SK-N-SH (cell line): ENCODE measurements around the gene KLRC2.

ENCODE experiments used
- ELF1 ChIP-seq: IDR thresholded peaks from 2 replicates; pipeline ENCODE4 v1.4.0; 2012
- RAD21 ChIP-seq: IDR thresholded peaks from 2 replicates; pipeline ENCODE4 v1.6.1; 2012; ENCODE audit warnings: mild to moderate bottlenecking, low read length
- RFX5 ChIP-seq: IDR thresholded peaks from 2 replicates; pipeline ENCODE4 v1.6.1; 2012; ENCODE audit warnings: mild to moderate bottlenecking, improper control_type of control experiment, low read length
- SMC3 ChIP-seq: IDR thresholded peaks from 2 replicates; pipeline ENCODE4 v1.6.1; 2012; ENCODE audit warnings: low read depth, low read length, improper control_type of control experiment
- TF ChIP-seq, protein P1 (sequence below): fragments of 200-600 bp; sonication (generic); IDR thresholded peaks from 2 replicates; pipeline ENCODE4 v1.6.1; 2017; ENCODE audit warnings: antibody characterized with exemption, mild to moderate bottlenecking, moderate library complexity
- TF ChIP-seq, protein P2 (sequence below): fragments of 150-350 bp; IDR thresholded peaks from 2 replicates; pipeline ENCODE4 v1.6.1; 2017; ENCODE audit warnings: antibody characterized with exemption, low read length, low read depth, borderline replicate concordance
- TF ChIP-seq, protein P3 (sequence below): IDR thresholded peaks from 2 replicates; pipeline ENCODE4 v1.6.1; 2012; ENCODE audit warnings: mild to moderate bottlenecking, low read depth, low read length, moderate library complexity

GRCh38 chr12:10385166-10385613, 50.6 kb downstream of the KLRC2 start:
- TF ChIP-seq, protein P1, sequence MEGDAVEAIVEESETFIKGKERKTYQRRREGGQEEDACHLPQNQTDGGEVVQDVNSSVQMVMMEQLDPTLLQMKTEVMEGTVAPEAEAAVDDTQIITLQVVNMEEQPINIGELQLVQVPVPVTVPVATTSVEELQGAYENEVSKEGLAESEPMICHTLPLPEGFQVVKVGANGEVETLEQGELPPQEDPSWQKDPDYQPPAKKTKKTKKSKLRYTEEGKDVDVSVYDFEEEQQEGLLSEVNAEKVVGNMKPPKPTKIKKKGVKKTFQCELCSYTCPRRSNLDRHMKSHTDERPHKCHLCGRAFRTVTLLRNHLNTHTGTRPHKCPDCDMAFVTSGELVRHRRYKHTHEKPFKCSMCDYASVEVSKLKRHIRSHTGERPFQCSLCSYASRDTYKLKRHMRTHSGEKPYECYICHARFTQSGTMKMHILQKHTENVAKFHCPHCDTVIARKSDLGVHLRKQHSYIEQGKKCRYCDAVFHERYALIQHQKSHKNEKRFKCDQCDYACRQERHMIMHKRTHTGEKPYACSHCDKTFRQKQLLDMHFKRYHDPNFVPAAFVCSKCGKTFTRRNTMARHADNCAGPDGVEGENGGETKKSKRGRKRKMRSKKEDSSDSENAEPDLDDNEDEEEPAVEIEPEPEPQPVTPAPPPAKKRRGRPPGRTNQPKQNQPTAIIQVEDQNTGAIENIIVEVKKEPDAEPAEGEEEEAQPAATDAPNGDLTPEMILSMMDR: no peak
- TF ChIP-seq ELF1: no peak
- no peak for TF ChIP-seq RFX5
- TF ChIP-seq SMC3: no peak
- TF ChIP-seq RAD21: no peak
- TF ChIP-seq, protein P2, sequence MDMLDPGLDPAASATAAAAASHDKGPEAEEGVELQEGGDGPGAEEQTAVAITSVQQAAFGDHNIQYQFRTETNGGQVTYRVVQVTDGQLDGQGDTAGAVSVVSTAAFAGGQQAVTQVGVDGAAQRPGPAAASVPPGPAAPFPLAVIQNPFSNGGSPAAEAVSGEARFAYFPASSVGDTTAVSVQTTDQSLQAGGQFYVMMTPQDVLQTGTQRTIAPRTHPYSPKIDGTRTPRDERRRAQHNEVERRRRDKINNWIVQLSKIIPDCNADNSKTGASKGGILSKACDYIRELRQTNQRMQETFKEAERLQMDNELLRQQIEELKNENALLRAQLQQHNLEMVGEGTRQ: no peak
- TF ChIP-seq, protein P3, sequence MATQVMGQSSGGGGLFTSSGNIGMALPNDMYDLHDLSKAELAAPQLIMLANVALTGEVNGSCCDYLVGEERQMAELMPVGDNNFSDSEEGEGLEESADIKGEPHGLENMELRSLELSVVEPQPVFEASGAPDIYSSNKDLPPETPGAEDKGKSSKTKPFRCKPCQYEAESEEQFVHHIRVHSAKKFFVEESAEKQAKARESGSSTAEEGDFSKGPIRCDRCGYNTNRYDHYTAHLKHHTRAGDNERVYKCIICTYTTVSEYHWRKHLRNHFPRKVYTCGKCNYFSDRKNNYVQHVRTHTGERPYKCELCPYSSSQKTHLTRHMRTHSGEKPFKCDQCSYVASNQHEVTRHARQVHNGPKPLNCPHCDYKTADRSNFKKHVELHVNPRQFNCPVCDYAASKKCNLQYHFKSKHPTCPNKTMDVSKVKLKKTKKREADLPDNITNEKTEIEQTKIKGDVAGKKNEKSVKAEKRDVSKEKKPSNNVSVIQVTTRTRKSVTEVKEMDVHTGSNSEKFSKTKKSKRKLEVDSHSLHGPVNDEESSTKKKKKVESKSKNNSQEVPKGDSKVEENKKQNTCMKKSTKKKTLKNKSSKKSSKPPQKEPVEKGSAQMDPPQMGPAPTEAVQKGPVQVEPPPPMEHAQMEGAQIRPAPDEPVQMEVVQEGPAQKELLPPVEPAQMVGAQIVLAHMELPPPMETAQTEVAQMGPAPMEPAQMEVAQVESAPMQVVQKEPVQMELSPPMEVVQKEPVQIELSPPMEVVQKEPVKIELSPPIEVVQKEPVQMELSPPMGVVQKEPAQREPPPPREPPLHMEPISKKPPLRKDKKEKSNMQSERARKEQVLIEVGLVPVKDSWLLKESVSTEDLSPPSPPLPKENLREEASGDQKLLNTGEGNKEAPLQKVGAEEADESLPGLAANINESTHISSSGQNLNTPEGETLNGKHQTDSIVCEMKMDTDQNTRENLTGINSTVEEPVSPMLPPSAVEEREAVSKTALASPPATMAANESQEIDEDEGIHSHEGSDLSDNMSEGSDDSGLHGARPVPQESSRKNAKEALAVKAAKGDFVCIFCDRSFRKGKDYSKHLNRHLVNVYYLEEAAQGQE: no peak
